Natural killer cell treated with Interleukin-12 subunit alpha and Interleukin-12 subunit beta and Interleukin-15 and Interleukin-18, amount 100 ng/mL, for 72 hours (primary cell): ENCODE measurements around the gene PLPPR3. TPM values are rescaled to one million over a fixed set of nuclear protein-coding genes. Genes with fewer than 3 reads are reported as not detected.

Source experiments
- ATAC-seq, 2 donors: fragments of 150-1000 bp; cut with Tn5 transposase in 1 of 2; sonication (Bioruptor Pico), chemical (Tn5 transposase) in 1 of 2; 2 replicates each; pipeline ENCODE4 v1.10.0; 2021
- DNase-seq: peaks from one replicate; pipeline ENCODE4 v3.0.0; 2022; ENCODE audit warnings: low spot score
- H3K27ac Mint-ChIP-seq, 2 donors: 1 replicate in 1 of 2; 2 replicates in 1 of 2; pipeline ENCODE4 v1.8.0; 2022; ENCODE audit warnings: mixed read lengths in 2 of 2, mild to moderate bottlenecking in 1 of 2, moderate library complexity in 1 of 2
- H3K27me3 Mint-ChIP-seq, 2 donors: 1 replicate in 1 of 2; 2 replicates in 1 of 2; pipeline ENCODE4 v1.8.0; 2022; ENCODE audit warnings: mixed read lengths in 2 of 2
- H3K36me3 Mint-ChIP-seq: one replicate; pipeline ENCODE4 v1.8.0; 2022; ENCODE audit warnings: mixed read lengths
- H3K4me1 Mint-ChIP-seq, 2 donors: 1 replicate in 1 of 2; 2 replicates in 1 of 2; pipeline ENCODE4 v1.8.0; 2022; ENCODE audit warnings: low read depth in 2 of 2, mixed read lengths in 2 of 2, mild to moderate bottlenecking in 1 of 2
- H3K4me3 Mint-ChIP-seq: one replicate; pipeline ENCODE4 v1.8.0; 2022; ENCODE audit warnings: mixed read lengths
- H3K9me3 Mint-ChIP-seq: 2 replicates; pipeline ENCODE4 v1.8.0; 2022; ENCODE audit warnings: mixed read lengths
- total RNA-seq, 2 donors: library from RNA; stranded (reverse); gene quantifications; one replicate each; pipeline ENCODE4 v1.2.3, GENCODE V29; 2022

PLPPR3 gene
- total RNA-seq, 2 donors from 2014 or later = not detected

DNA sequence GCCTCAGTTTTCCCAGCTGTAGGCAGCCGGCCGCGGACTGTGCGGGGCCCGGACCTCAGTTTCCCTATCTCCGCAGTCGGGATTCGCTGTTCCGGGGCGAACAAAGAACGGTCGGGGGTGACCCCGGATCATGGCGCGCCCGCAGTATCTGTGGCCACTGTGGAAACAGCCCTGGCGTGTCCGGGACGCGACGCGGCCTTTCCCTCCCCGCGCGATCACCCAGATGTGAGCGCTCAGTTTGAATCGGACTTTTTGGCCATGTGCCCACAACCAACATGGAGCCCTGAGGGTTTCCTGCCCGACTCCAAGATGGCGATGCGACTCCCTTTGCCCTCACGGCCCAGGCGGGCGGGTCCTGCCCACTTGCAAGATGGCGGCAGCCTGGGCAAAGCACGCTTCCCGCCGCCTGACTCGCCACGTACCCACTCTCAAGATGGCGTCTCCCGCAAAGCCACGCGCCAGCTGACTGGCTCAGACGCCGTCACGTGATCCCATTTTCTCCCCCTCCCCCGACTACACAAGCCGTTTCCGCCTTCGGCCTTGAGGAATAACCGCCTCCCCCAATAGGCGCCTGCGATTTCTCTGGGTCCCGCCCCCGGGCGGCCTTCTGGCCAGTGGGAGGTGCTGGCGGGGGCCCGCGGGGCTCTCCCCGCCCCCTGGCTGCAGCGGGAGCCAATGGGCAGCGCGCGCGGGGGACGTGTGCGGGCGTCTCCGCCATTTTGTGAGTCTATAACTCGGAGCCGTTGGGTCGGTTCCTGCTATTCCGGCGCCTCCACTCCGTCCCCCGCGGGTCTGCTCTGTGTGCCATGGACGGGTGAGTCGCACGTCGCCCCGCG, 24.8 kb downstream of the PLPPR3 start, which contains the start of gene PTBP1:
PTBP1 (plus strand) TSS at position 761 of the 836 bp plus-strand sequence; CDS start at position 807, 46 bp downstream.
- peaks cover 21 to 31% of the 10 kb centered on the region in 2 donors for H3K4me1 Mint-ChIP-seq
- no peaks in the 10 kb centered on the region for H3K27me3 Mint-ChIP-seq
- H3K4me3 Mint-ChIP-seq = peak within 1 kb of the TSS; percentile 91
- DNase-seq (peak; percentile 100), ATAC-seq (peak; percentile 92 to 93)
- H3K9me3 Mint-ChIP-seq = no peaks in the 10 kb centered on the region
- peak within 1 kb of the TSS; percentile 84 to 94 for H3K27ac Mint-ChIP-seq
- peaks cover 14% of the 10 kb centered on the region for H3K36me3 Mint-ChIP-seq

DNA sequence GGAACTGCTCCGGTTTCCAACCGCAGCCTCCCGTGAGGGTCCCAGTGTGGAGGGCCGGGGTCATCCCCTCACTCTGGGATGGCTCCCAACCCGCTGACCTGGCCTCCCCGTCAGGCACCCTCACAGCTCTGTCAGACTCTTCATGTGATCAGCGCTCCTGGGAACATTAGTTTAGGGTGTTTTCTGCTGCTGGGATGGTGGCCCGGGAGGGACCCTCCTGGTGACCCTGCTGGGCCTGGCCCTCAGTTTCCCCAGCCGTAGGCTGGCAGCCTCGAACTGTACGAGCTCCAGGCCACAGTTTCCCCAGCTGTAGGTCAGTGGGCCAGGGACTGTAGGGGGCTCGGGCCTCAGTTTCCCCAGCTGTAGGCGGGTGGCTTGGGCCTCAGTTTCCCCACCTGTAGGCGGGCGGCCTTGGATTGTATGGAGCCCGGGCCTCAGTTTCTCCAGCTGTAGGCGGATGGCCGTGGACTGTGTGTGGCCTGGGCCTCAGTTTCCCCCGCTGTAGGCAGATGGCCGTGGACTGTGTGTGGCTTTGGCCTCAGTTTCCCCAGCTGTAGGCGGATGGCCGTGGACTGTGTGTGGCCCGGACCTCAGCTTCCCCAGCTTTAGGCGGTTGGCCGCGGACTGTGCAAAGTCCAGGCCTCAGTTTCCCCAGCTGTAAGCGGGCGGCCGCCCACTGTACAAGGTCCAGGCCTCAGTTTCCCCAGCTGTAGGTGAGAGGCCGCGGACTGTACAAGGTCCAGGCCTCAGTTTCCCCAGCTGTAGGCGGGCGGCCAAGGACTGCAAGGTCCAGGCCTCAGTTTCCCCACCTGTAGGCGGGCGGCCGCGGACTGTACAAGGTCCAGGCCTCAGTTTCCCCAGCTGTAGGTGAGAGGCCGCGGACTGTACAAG, 25.8 kb downstream of the PLPPR3 start:
- DNase-seq (no peak), ATAC-seq (no peak)
- Mint-ChIP-seq H3K27me3 (no peaks in the 10 kb centered on the region), H3K36me3 (peaks cover 14% of the 10 kb centered on the region), H3K4me1 (peaks cover 21 to 24% of the 10 kb centered on the region in 2 donors), H3K4me3 (no peak overlapping the region), H3K9me3 (no peaks in the 10 kb centered on the region), H3K27ac (peak overlapping the region in 1 of 2 donors; percentile 74)

DNA sequence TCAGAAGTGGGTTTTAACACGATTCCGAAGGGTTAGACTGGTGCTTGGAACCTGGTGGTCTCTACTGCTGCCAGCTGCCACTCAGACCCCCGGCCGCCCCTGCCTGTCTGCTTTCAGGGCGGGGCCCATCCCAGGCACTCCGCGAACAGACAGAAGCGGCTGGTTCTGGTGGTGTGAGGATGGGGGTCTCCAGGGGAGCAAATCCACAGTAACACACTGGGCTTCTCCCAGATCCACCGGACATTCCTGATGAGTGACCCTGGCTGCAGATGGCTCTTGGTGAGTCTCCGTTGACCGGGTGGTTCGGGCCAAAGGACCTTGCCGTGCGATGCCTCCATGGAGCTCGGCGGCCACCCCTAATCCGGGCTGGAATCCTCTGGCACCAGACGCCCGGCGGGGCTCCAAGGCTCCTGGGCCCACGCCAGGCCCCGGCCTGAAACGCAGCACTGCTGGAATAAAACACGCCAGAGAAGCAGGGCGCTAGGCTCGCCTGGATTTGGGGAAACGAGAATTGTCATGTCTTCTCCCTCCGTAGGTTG, 26.6 kb downstream of the PLPPR3 start:
- H3K4me3 Mint-ChIP-seq = no peak overlapping the region
- peaks cover 14 to 18% of the 10 kb centered on the region in 2 donors for H3K4me1 Mint-ChIP-seq
- H3K27me3 Mint-ChIP-seq = no peaks in the 10 kb centered on the region
- H3K27ac Mint-ChIP-seq = no peak overlapping the region
- H3K36me3 Mint-ChIP-seq = peaks cover 9% of the 10 kb centered on the region
- ATAC-seq (no peak), DNase-seq (no peak)
- no peaks in the 10 kb centered on the region for H3K9me3 Mint-ChIP-seq

DNA sequence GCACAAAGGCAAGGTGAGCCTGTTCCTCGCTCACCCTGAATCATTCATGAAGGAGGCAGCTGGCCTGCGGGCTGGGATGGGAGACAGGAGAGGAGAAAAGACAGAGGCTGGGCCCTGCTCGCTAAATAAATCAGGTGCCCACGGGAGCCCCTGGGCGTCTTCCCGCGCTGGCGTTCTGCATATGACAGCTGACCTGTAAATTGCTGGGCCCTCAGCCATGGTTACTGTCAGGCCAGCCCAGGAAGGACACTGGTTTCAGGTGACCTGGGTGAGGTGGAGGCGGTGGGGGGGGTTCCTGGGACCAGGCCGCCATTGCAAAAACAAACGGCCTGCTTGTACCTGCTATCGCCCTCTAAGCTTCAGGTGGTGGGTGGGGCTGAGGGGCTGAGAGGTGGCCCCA, 27.9 kb downstream of the PLPPR3 start:
- Mint-ChIP-seq H3K9me3 (no peaks in the 10 kb centered on the region), H3K27me3 (peaks cover 0 to 5% of the 10 kb centered on the region in 2 donors), H3K36me3 (no peaks in the 10 kb centered on the region), H3K4me1 (peaks cover under 1 to 9% of the 10 kb centered on the region in 2 donors), H3K4me3 (peak overlapping the region; percentile 30), H3K27ac (no peak overlapping the region)
- ATAC-seq (no peak), DNase-seq (no peak)

DNA sequence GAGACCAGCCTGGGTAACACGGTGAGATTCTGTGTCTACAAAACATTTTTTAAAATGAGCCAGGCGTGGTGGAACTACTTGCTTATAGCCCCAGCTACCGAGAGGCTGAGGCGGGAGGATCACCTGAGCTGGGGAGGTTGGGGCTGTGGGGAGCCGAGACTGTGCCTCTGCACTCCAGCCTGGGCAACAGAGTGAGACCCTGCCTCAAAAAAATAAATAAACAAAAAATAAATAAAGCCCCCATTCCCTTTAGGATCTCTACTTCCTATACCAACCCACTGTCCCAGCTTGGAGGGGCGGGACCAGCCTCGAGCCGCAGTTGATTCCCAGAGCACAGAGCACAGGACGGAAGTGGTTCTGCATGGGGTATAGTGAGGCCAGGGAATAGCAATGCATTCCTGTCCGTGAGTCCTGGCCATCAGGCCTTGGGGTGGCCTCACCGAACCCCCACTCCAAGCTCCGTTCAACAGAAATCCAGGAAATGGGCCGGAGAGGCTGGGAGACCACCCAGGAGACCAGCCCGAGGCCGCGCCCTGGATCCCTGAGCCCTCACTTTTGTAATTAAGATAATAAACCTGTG, 29.4 kb downstream of the PLPPR3 start:
- no peak for ATAC-seq
- no peak for DNase-seq

DNA sequence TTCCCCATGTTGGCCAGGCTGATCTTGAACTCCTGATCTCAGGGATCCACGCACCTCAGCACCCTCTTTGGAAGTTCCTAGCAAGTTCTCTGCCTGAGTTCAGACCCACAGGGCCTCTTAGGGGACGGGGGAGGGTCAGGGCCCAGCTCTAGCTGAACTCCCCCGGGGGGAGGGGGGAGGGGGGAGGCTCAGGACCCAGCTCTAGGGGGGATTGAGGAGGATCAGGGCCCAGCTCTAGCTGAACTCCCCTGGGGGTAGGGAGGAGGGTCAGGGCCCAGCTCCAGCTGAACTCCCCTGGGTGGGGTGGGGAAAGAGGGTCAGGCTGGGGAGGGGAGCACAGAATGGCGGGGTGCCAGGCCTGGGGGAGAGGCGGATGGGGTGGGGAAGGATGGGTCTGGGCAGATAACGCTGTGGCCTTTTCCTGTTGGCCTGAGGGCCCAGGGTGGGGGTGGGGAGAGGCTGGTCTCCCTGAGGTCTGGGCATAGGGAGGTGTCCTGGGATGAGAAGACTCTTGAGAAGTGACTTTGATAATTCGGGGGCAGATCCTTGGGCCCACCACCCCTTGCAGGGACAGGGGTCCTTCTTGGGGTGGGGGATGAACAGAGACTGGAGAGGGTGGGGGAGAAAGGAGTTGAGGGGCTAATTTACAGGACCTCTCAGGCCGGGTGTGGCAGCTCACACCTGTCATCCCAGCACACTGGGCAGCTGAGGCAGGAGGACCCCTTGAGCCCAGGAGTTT, 30.0 kb downstream of the PLPPR3 start:
- peaks cover 0 to 5% of the 10 kb centered on the region in 2 donors for H3K27me3 Mint-ChIP-seq
- no peak for ATAC-seq
- no peak overlapping the region for H3K4me3 Mint-ChIP-seq
- no peaks in the 10 kb centered on the region for H3K9me3 Mint-ChIP-seq
- no peaks in the 10 kb centered on the region for H3K36me3 Mint-ChIP-seq
- no peak for DNase-seq
- H3K27ac Mint-ChIP-seq = peak overlapping the region in 1 of 2 donors; percentile 31
- peaks cover 0 to 5% of the 10 kb centered on the region in 2 donors for H3K4me1 Mint-ChIP-seq

More for the DNA sequence above, 29.4 kb downstream of the PLPPR3 start:
- Mint-ChIP-seq H3K27me3 (peaks cover 0 to 5% of the 10 kb centered on the region in 2 donors), H3K36me3 (no peaks in the 10 kb centered on the region), H3K9me3 (no peaks in the 10 kb centered on the region), H3K4me1 (peaks cover 0 to 7% of the 10 kb centered on the region in 2 donors), H3K4me3 (no peak overlapping the region), H3K27ac (peak overlapping the region in 1 of 2 donors; percentile 31)

DNA sequence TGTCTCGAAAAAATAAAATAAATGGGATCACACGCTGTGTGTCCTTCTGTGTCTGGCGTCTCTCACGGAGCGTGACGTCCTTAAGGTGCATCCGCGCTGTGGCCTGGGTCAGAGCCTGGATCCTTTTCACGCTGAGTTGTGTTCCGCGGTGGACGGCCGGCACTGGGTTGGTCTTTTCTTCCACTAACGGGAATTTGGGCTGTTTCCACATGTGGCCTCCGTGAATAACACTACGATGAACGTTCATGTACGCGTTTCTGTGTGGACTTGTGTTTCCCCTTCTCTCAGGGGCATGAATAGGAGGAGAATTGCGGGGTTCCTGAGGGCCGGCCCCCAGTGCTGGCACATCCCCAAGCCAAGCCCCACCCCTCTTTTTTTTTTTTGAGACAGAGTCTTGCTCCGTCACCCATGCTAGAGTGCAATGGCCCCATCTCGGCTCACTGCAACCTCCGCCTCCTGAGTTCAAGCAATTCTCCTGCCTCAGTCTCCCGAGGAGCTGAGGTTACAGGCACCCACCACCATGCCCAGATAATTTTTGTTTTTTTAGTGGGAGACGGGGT, 30.7 kb downstream of the PLPPR3 start:
- no peak for DNase-seq
- no peak for ATAC-seq
- H3K36me3 Mint-ChIP-seq = no peaks in the 10 kb centered on the region
- no peaks in the 10 kb centered on the region for H3K9me3 Mint-ChIP-seq
- peaks cover 0 to 3% of the 10 kb centered on the region in 2 donors for H3K4me1 Mint-ChIP-seq
- peaks cover 0 to 5% of the 10 kb centered on the region in 2 donors for H3K27me3 Mint-ChIP-seq
- no peak overlapping the region for H3K4me3 Mint-ChIP-seq
- no peak overlapping the region for H3K27ac Mint-ChIP-seq

DNA sequence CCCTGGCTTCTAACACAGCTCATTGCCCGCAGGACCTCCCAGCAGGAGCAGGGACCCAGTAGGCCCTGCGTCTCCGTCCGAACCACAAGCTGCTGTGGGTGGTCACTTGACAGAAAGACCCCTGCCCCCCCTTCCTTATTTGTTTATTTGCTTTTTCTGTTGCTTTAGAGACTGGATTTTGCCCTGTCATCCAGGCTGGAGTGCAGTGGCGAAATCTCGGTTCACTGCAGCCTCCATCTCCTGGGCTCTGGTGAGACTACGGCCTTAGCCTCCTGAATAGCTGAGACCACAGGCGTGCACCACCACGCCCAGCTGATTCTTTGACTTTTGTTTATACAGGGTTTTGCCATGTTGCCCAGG, 32.1 kb downstream of the PLPPR3 start:
- Mint-ChIP-seq H3K9me3 (no peaks in the 10 kb centered on the region), H3K27ac (peak overlapping the region; percentile 0 to 54), H3K27me3 (peaks cover 0 to 5% of the 10 kb centered on the region in 2 donors), H3K4me1 (peaks cover 0 to 3% of the 10 kb centered on the region in 2 donors), H3K36me3 (no peaks in the 10 kb centered on the region), H3K4me3 (no peak overlapping the region)
- ATAC-seq = no peak
- DNase-seq = no peak

DNA sequence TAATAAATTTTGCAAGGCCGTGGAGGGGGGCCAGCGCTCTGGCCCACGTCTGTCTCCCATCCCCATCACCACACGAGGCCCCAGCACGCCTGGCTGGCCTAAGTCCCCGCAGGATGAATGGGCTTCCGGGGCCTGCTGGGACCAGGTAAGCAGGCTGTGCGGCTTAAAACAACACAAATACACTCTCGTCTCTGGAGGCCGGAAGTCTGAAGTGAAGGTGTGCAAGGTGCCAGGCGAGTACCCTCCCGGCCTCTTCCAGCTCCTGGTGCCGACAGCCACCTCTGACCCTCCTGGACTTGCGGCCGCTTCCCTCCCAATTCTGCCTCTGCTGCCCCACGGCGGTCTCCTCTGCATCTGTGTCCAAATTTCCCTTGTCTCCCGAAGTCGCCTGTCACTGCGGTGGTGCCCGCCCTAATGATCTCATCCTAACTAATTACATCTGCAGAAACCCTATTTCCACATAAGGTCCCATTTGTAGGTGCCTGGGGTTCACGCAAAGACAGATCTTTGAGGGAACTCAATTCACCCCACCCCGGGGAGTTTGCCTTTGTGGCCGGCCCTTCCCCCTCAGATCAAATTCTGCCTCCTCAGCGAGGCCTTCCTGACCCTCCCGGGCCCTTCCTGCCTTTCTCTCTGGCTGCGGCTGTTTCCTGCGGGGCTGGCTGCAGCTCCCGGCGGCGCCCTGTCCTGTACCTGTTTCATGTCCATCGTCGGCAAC, 32.6 kb downstream of the PLPPR3 start:
- DNase-seq (no peak), ATAC-seq (no peak)
- no peaks in the 10 kb centered on the region for H3K36me3 Mint-ChIP-seq
- H3K4me3 Mint-ChIP-seq = no peak overlapping the region
- H3K27me3 Mint-ChIP-seq = peaks cover 0 to 5% of the 10 kb centered on the region in 2 donors
- H3K9me3 Mint-ChIP-seq = no peaks in the 10 kb centered on the region
- H3K4me1 Mint-ChIP-seq = peaks cover 0 to 3% of the 10 kb centered on the region in 2 donors
- H3K27ac Mint-ChIP-seq = peak overlapping the region in 1 of 2 donors; percentile 0

DNA sequence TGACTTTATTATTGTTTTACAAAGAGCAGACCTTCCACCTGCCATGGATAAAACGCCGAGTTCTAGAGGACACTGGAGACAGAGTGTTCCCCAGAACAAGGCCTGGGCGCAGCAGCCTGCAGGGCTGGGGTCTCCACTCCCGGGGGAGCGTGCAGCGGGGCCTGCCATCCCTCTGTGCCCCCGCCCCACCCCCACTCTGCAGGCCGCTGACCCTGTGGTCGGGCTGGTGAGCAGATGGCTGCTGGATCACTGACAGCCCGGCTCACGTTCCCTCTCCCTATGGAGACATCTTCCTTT, 33.1 kb downstream of the PLPPR3 start:
- peaks cover 0 to 5% of the 10 kb centered on the region in 2 donors for H3K27me3 Mint-ChIP-seq
- H3K4me3 Mint-ChIP-seq = no peak overlapping the region
- ATAC-seq = no peak
- no peak for DNase-seq
- no peak overlapping the region for H3K27ac Mint-ChIP-seq
- H3K36me3 Mint-ChIP-seq = no peaks in the 10 kb centered on the region
- H3K9me3 Mint-ChIP-seq = no peaks in the 10 kb centered on the region
- peaks cover 0 to 3% of the 10 kb centered on the region in 2 donors for H3K4me1 Mint-ChIP-seq

DNA sequence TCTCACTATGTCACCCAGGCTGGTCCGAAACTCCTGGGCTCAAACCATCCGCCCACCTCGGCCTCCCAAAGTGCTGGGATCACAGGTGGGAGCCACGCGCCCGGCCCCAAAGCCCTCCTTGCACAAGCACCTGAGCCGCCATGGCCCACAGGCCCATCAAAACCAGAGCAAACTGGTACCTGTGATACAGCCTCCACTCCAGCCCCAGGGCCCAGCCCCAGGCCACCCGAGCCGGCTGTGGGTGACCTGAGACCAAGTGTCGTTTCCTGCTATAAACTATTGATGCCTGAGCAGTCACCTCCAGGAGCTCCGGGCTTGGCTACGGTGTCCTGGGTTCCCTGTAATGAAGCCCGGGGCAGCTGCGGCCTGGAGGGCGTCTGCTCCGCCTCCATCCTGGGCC, 34.2 kb downstream of the PLPPR3 start:
- peaks cover 0 to 5% of the 10 kb centered on the region in 2 donors for H3K27me3 Mint-ChIP-seq
- H3K36me3 Mint-ChIP-seq = no peaks in the 10 kb centered on the region
- H3K27ac Mint-ChIP-seq = no peak overlapping the region
- ATAC-seq = no peak
- peaks cover 0 to 3% of the 10 kb centered on the region in 2 donors for H3K4me1 Mint-ChIP-seq
- H3K4me3 Mint-ChIP-seq = no peak overlapping the region
- no peaks in the 10 kb centered on the region for H3K9me3 Mint-ChIP-seq
- no peak for DNase-seq

DNA sequence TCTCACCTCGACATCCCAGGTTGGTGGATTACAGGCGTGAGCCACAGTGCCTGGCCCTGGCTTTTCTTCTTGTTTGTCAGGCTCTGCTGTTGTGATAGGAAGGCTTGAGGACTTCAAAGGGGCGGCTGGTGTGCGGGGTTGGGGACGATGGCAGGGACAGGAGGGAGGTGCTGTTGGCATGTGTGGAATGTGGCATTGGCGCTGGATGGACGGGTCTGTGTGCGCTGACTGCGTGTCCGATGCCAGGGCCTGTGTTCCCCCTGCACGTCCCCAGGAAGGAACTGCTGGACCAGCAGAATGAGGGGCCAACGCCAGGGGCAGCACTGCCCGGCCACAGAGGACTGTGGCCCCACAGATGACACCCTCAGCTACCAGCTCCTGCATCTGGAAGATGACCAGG, 37.2 kb downstream of the PLPPR3 start:
- H3K9me3 Mint-ChIP-seq = no peaks in the 10 kb centered on the region
- DNase-seq (no peak), ATAC-seq (no peak)
- no peaks in the 10 kb centered on the region for H3K4me1 Mint-ChIP-seq
- no peaks in the 10 kb centered on the region for H3K36me3 Mint-ChIP-seq
- no peak overlapping the region for H3K27ac Mint-ChIP-seq
- peaks cover 0 to 2% of the 10 kb centered on the region in 2 donors for H3K27me3 Mint-ChIP-seq
- no peak overlapping the region for H3K4me3 Mint-ChIP-seq
